A549 treated with Mapracorat at 1 μM for 4 hours (cell line): ENCODE measurements around the gene SPP2. TPM values are rescaled to one million over a fixed set of nuclear protein-coding genes. Genes with fewer than 3 reads are reported as not detected.

ENCODE experiments used
- total RNA-seq: library from RNA; stranded (reverse); fragments of 200-300 nt; extraction: Qiagen RNA extraction; gene quantifications from 5 replicates; pipeline ENCODE4 v1.2.3, GENCODE V29; 2022

SPP2 gene, protein sequence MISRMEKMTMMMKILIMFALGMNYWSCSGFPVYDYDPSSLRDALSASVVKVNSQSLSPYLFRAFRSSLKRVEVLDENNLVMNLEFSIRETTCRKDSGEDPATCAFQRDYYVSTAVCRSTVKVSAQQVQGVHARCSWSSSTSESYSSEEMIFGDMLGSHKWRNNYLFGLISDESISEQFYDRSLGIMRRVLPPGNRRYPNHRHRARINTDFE
- total RNA-seq, result not detected in 5 replicates

DNA sequence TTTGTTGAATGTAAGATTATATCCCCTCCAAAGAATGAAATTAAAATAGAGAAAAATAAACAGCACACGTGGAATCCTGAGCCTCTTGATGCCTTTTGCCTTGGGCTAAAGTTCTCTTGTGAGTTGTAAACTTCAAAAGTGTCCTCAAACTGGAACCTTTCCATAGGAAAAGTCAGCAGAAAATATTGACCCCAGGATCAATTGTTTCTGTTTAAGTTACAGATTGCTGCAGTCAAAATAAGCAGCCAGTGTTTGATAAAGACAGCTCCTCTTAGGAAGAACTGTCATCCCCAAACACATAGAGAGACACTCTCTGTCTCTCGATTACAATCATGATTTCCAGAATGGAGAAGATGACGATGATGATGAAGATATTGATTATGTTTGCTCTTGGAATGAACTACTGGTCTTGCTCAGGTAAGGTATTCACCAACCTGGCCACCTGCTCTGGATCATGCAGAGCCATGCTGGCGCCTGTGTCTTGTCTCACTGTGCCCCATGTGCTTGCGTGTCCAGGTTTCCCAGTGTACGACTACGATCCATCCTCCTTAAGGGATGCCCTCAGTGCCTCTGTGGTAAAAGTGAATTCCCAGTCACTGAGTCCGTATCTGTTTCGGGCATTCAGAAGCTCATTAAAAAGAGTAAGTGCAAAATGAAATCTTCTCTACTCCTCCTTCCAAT lies at the start of gene SPP2:
Gene SPP2 (plus strand): TSS at position 248 of the 681 bp plus-strand sequence. CDS start 85 bp downstream, at position 333.

Other genes with a start within 250 kb of the SPP2 start
- 58.1 to 61.5 TPM (median 59.1 TPM) in 5 replicates for gene HJURP, start 196.2 kb upstream of the SPP2 start, total RNA-seq
- 0.11 to 0.47 TPM (median 0.21 TPM) in 5 replicates for gene TRPM8, start 133.3 kb upstream of the SPP2 start, total RNA-seq